HG02970 (cell line): Measurements from ENCODE around the gene MYO1H.
"Not testable (repeated sequence)": the region's sequence is repeated elsewhere in the genome, so short reads cannot be mapped to it uniquely, and the experiment has no call there.

Source experiments
- ATAC-seq: cut with Tn5 transposase; IDR thresholded peaks from one replicate; pipeline ENCODE4 v1.9.1; 2021; ENCODE audit warnings: mild to moderate bottlenecking, moderate library complexity, moderate number of reproducible peaks; ENCODE audit not compliant: unreplicated experiment, low FRiP score

MYO1H gene

DNA sequence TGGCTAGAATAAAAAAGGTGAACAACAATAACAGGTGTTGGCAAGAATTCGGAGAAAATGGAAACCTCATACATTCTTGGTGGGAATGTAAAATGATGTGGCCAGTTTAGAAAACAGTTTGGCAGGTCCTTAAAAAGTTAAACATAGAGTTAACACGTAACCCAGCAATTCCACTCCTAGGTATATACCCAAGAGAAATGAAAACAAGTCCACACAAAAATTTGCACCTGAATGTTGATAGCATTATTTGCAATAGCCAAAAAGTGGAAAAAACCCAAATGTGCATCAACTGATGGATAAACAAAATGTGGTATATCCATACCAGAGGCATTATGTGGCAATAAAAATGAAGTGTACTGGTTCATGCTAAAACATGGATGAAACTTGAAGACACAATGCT, 2.3 kb upstream of the MYO1H start:
- no peak for ATAC-seq

DNA sequence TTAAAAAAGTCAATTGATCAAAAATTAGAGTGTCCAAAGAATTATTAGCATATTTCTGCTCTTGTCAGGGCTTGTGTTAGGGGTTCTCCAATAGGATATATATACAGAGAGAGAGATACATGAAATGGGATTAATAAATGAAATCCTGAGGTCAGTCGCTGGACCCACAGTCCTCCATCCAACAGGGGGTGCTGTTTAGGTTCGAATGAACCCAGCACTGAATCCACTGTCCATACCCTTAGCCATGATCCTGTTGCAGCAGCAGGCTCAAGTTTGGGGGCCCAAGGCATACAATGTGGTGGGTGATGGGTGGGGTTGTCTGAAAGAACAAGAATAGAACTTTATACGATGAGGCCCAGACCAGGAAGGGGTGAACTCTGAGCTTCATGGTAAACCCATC, 780 bp upstream of the MYO1H start:
- ATAC-seq: no peak

DNA sequence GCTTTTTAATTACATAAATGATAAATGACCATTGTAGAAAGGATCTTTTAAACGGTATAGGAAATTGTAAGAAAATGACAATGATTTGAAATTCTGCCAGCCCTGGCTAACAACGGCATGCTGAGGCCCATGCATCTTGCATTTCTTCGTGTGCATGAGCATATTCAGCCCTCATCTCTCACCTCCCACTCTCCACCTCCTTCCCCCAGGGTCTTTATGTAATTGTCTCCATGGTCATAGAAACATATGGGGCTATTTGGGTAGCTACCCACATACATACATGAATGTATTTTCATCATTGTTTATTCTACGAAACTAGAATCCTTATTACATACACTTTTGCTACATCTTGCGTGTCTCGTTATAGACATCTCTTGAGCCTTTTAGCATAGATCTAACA, 4.5 kb downstream of the MYO1H start:
- ATAC-seq: no peak

DNA sequence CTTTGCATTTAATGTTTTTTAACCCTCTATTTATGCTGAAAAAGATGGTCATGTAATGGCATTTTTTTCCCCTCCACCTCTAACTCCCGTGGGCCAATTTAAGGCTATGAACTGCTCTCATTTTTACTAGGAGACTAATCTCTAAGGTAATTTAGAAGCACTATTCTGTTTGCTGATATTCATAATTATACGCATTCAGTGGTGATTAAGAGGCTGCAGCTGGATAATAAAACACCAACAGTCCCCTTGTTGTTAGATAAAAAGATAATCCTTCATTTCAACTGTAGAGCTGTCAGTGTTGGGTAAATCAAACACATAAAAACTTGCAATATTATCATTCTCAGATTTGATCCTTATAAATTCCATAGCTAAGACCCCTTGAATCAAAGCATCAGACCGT, 8.9 kb downstream of the MYO1H start:
- no peak for ATAC-seq

DNA sequence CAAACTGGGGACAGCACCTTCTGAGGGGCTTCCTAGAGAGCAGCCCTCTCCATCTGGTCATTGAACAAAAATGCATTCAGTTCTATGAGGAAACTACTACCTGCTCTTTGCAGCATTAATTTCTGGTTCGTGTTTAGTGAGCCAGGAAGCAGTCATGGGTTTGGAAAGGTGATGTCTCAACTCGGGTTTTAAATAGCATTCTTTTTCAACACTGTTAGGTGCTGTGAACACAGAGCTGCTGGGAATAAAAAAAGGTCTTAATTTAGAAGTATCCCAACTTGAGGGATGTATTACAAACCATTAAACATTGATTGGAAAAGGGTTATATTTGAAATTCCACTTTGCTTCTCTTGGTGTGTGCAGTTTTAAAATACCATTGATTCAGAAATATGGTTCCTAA, 9.3 kb downstream of the MYO1H start:
- ATAC-seq: no peak

DNA sequence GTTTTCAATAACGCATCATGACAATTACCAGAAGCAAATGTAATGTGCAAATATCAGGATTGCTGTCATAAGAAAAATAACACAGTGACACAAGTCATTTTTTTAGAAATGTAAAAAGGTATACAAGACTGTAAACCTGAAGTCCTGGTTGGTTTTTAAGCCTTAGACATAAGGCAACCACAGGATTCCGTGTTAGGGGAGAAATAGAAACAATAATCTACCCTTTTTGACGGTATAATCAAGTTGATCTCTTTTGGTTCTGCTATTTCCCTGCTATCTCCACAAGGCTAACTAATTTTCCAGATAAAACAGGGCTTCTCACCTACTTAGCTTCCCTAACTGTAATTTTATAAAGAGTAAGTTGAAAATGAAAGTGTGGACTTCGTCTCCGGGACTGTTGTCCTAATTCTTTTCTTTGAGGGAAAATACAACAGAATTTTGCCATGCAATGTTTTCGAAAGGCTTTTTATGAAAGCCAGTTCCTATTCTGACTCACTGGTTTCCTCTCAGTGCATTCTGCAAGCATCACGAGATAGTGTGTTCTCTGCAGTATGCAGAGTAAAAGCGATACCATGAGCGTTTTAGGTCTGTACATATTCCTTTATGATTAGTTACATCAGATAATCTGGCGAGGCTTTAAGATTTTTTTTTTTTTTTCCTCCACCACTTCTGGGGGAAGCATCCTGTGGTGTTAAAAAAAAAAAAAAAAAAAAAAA, 10.6 kb downstream of the MYO1H start:
- peak; percentile 55 for ATAC-seq

DNA sequence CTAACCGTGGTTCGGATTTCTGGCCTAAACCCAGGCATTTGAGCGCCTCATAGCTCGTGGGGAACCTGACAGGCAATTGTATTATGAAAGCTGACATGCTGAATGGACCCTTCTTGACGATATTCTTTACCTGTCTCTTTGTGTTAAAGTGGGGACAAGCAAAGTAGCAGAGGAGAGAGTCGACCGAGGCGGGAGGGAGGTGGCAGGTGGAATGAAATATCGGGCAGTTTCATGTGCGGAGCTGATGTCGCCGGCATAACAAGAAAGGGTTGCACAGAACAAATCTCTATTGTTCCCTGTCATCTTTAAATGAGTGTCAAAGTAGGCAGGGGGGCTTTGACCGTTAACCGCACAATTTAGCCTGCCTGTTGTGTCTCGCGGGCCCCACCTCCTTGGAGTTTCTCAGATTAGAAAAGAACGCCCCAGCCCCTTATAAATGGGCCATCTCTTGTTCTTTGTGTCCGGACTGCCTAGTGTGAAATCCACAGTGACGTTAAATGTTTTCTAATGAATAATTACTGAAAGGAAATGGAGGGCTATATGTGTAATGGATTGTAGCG, 11.5 kb downstream of the MYO1H start:
- no peak for ATAC-seq

DNA sequence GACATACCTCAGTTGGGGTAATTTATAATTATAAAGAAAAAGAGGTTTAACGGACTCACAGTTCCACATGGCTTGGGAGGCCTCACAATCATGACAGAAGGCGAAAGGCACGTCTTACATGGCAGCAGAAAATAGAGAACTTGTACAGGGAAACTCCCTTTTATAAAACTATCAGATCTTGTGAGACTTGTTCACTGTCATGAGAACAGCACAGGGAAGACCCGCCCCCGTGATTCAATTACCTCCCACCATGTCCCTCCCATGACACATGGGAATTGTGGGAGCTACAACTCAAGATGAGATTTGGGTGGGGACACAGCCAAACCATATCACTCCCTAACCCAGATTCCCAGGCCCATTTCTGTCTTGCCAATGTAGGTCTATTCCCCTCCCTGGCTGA, 22.1 kb downstream of the MYO1H start:
- ATAC-seq: no peak

DNA sequence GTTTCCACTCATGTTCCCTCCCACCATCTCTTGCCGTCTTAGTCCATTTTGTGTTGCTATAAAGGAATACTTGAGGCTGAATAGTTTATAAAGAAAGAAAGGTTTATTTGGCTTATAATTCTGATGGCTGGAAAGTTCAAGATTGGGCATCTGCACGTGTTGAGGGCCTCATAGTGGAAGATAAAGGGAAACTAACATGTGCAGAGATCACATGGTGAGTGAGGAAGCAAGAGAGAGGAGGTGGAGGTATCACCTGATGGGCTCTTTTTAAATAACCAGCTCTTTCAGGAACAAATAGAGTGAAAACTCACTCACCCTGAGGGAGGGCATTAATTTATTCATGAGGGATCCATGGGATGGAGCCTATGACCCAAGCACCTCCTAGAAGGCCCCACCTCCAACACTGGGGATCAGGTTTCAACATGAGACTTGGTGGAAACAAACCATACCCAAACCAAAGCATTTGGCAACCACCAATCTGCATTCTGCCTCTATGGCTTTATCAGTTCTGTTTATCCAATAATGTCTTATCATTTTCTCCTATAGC, 29.5 kb downstream of the MYO1H start:
- no peak for ATAC-seq

DNA sequence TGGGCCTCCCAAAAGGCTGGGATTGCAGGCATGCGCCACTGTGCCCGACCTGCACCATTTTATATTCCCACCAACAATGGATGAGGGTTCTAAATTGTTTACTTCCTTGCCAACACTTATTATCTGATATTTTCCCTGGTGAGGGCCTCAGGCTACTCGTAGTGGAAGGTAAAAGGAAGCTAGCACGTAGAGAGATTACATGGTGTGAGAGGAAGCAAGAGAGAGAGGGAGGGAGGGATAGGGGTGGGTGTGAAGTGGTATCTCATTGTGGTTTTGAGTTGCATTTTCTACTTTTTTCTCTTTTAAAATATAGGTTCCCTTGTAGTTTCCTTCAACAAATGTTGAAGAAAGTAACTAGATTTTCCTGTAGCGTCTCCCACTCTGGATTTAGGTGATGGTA, 30.9 kb downstream of the MYO1H start:
- no peak for ATAC-seq

DNA sequence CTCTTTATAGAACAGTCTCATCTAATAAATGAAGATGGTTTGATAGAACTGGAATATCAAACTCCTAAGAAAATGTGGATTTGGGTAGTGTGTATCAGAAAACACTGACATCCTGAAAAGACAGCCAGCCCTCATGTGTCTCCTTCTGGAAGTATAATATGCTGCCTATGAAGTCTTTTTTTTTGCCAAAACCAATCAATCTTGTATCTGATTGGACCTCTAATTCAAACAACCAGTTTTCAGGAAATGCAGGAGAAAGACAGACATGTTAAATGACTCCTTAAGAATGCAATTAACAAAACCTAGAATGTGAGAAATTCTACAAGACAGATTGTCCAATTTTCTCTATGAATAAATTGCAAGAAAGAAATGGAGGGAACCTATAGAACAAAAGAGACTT, 34.3 kb downstream of the MYO1H start:
- no peak for ATAC-seq

DNA sequence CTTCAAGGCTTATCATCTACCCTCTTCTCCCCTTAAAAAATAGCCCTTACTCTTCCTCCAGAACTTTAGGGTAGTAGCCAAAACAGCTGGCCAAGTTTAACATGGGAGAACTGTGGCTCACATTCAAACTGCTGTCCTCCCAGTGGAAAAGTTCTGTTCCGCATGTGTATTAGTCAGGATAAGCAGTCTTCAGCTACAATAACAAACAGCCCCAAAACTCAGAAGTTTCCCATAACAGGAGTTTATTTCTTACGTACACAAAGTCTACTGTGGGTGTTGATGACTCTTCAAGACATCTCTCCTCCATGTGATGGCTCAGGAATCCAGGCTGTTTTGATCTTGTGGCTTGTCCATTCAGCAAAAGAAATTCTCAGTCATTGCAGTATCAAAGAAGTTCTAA, 35.5 kb downstream of the MYO1H start:
- ATAC-seq: no peak

DNA sequence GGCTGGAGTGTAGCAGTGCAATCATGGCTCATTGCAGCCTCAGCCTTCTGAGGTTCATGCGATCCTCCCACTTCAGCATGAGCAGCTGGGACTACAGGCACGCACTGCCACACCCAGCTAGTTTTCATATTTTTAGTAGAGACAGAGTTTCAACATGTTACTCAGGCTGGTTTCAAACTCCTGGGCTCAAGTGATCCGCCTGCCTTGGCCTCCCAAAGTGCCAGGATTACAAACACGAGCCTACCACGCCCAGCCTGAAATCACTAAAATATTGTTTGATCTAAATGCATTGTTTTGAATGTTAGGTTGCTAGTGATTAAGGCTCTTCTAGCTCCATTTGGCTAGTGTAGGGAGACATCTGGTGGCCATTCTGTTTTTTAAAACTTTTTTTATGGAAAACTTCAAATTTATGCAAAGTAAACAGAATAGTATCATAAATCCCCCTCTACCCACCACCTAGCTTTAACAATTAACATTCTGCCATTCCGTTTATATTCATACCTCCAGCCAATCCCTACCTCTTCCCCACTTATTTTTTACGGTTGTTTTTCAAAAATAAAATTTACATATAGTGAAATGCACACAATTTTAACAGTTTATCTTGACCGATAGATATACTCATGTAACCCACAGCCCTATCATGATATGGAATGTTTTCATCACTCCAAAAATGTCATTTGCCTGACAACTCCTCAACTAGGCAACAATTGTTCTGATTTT, 37.8 kb downstream of the MYO1H start:
- no peak for ATAC-seq

DNA sequence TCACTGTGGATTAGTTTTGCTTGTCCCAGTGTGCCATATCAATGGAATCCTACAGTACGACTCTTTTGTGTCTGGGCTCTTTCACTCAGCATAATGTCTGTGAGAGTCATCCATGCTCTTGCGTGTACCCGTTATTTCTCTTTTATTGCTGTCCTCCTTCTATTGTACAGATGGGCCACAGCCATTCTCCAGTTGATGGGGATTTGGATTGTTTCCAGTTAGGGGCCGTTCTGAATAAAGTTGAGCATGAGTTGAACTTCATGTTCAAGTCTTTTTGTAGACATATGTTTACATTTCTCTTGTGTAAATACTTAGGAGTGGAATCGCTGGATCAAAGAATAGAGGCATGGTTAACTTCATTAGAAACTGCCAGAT, 38.3 kb downstream of the MYO1H start:
- no peak for ATAC-seq

DNA sequence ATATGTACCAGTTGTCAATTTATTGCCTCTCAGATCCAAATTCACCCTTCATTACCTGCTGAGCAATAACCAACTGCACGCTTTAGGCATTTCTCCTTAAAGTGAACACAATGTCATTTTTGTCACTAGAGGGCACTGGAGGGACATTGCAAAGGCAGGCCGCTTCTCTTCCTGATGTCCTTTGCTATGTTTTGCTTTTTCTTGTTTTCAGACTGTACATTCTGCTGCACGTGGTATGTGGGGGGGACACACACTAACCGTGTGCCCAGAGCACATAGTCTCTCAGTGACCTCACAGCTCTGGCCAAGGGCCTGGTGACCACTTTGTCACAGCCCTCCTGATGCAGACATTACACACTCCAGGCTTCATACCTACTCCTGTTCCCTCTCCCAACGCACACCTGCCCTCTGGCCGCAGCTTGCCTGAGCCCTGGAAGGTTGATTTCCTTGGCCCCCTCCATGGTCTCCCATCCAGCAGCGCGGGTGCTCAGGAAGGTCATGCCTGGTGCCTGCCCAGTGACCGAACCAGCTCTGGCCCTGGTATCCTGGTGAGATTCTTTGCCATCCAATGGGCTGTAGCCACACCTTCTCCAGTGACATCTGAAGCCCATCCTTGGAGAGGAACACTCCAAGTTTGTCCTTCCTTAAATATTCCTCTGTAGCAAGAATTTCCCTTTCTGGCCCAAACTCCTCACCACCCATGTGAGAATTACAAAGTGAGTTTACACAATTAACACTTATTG, 39.9 kb downstream of the MYO1H start:
- no peak for ATAC-seq

DNA sequence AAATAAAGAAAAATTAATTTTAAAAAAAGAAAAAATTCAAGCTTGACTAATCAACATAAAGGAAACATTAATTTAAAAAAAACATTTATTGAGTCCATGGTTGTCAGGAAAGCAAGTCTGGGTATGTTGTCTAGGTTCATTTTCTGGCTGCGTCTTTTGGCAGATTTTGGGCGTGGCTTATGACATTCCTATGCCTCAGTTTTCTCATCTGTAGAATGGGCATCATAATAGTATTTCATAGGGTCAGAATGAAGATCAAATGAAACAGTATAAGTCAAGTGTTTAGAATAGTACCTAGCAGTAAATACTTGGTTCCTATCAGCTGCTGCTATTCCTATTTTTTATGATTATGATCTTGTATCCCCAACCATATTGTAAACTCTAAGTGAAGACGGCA, 40.5 kb downstream of the MYO1H start:
- ATAC-seq: no peak

DNA sequence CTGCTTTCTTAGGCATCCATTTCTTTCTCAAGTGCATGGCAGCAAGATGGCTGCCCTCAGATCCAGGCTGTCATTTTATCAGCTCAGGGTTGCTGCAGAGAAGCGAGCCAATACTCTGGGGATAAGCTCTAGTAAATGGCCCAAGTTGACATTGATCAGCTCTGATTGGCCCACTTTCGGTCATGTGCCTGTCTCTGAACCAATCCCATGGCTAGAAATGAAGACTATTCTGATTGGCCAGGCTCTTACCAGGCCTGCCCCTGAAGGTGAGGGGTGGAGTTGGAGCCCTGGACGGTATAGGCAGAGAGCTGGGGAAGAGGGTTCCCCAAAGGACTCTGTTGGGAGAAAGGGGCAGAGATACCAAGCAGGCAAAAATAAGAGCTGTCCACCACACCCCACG, 41.4 kb downstream of the MYO1H start:
- no peak for ATAC-seq

DNA sequence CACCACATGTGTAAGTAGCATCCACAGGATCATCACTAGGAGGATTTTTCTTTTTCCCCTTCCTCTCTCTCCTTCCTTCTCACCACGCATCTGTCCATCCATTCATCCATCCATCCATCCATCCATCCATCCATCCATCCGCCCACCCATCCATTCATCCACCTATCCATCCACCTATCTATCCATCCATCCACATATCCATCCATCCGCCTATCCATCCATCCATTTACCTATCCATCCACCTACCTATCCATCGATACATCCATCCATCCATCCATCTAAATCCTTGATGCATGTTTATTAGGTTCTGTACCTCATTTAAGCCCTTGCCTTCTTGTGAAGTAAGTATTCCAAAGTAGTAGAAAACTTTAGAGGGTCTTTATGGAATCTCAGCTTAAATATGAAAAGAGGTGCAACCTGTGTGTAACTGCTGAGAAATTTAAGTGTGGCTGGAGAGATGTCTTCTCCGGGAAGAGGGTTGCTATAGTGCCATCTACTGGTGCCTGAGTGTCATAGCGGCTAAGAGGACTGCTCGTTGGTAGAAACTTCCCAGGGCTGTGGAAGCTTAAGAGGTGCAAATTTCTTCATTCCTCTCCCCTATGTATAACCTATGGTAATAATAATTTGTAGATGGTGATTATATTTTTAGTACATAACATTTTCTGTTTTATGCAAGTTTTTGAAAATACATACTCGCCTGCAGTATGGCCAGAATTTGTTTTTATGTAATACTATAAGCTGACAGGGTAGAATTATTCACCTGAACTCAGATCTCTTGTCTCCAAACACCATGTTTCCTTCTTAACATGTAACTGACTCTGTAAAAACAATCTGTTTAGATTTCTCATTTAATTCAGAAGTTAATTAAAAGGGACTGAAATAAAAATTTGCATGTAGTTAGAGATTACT, 46.0 kb downstream of the MYO1H start:
- ATAC-seq: peak; percentile 62

DNA sequence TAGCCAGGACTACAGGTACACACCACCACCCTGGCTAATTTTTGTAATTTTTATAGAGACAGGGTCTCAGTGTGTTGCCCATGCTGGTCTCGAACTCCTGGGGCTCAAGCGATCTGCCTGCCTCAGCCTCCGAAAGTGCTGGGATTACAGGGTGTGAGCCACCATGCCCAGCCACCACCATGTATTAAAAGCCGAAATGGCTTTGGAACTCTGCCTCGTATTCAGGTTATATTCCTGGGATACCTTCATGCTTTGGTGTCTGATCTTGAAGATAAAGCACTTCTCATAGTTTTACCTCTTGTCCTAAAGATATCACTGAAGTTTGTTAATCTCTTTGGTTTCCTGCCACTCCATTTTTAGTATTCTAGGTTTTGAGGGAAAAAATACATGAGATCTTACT, 47.2 kb downstream of the MYO1H start:
- no peak for ATAC-seq

DNA sequence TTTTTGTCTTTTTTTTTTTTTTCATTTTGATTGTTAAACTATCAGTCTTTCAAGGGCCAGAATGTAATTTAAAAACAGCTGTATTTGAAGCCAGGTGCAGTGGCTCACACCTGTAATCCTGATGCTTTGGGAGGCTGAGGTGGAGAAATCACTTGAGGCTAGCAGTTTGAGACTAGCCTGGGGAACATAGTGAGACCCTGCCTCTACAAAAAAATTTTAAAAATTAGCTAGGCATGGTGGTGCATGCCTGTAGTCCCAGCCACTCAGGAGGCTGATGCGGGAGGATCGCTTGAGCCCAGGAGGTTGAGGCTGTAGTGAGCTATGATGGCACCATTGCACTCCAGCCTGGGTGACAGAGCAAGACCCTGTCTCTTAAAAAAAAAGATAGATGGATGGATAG, 57.1 kb downstream of the MYO1H start:
- ATAC-seq: not testable (repeated sequence)
